Kasumi-1 (cell line): ENCODE measurements around the gene CLIP2.
A peak's percentile ranks its signal among the peaks of the same experiment; 100 is the strongest.
"Not testable (repeated sequence)": the region's sequence is repeated elsewhere in the genome, so short reads cannot be mapped to it uniquely, and the experiment has no call there.

Experiments used
- DNase-seq, 2 experiments: peaks; one replicate each; lab custom pipeline; 2025; lab: John Stamatoyannopoulos, UW

The CLIP2 gene

GRCh38 chr7:74430961-74431466 lies 141.8 kb downstream of the CLIP2 start:
- no peak for DNase-seq

GRCh38 chr7:74437291-74437571 lies 148.0 kb downstream of the CLIP2 start:
- not testable (repeated sequence) for DNase-seq

GRCh38 chr7:74438327-74438726 lies 149.1 kb downstream of the CLIP2 start:
- no peak for DNase-seq

GRCh38 chr7:74439541-74439940 lies 150.3 kb downstream of the CLIP2 start:
- no peak for DNase-seq

GRCh38 chr7:74440143-74440542 lies 150.9 kb downstream of the CLIP2 start:
- DNase-seq: not testable (repeated sequence)

GRCh38 chr7:74441801-74442200 lies 152.6 kb downstream of the CLIP2 start:
- DNase-seq: no peak

- no peak for DNase-seq
Observed at GRCh38 chr7:74443543-74444247, 154.5 kb downstream of the CLIP2 start.

- no peak for DNase-seq
Observed at GRCh38 chr7:74449144-74449543, 159.9 kb downstream of the CLIP2 start.

- DNase-seq: peak; percentile 65 to 73
Observed at GRCh38 chr7:74449809-74450397, 160.7 kb downstream of the CLIP2 start.

GRCh38 chr7:74452748-74453321 lies 163.6 kb downstream of the CLIP2 start:
- DNase-seq: no peak

GRCh38 chr7:74453322-74454011 lies 164.3 kb downstream of the CLIP2 start, which contains the start of gene GTF2IRD1:
Gene GTF2IRD1, plus strand, starts transcription at chr7:74453906. Its CDS starts 54,175 bp downstream, at chr7:74508081.
- peak; percentile 66 to 71 for DNase-seq

- no peak for DNase-seq
Observed at GRCh38 chr7:74454021-74454924, 165.1 kb downstream of the CLIP2 start.

- no peak for DNase-seq
Observed at GRCh38 chr7:74454925-74455288, 165.7 kb downstream of the CLIP2 start.

- no peak for DNase-seq
Observed at GRCh38 chr7:74455291-74455804, 166.1 kb downstream of the CLIP2 start.
